Natural killer cell (primary cell): Measurements from ENCODE around the gene PTX4. TPM values are rescaled to one million over a fixed set of nuclear protein-coding genes. Genes with fewer than 3 reads are reported as not detected.

Experiments
- ATAC-seq, 3 donors: fragments of 150-1000 bp in 2 of 3; fragments of 200-7000 bp in 1 of 3; cut with Tn5 transposase; 1 replicate in 1 of 3; 2 replicates in 2 of 3; pipeline ENCODE4 v1.10.0; 2021; ENCODE audit warnings: mild to moderate bottlenecking in 2 of 3, moderate library complexity in 2 of 3
- DNase-seq, 2 donors: peaks; one replicate each; pipeline versions ENCODE4 v3.0.0 to v3.0.0-alpha.2; 2013 to 2021; ENCODE audit warnings: mixed read lengths in 1 of 2
- H3K27ac ChIP-seq: one replicate; pipeline ENCODE4 v1.5.1; 2013; ENCODE audit warnings: mild to moderate bottlenecking, low read length
- H3K27me3 ChIP-seq: one replicate; pipeline ENCODE4 v1.6.1; 2013; ENCODE audit warnings: low read length; ENCODE audit not compliant: control insufficient read depth, insufficient read depth
- H3K36me3 ChIP-seq: one replicate; pipeline ENCODE4 v1.6.1; 2013; ENCODE audit warnings: low read length; ENCODE audit not compliant: control insufficient read depth, insufficient read depth
- H3K4me1 ChIP-seq: one replicate; pipeline ENCODE4 v1.6.1; 2013; ENCODE audit warnings: low read length; ENCODE audit not compliant: control insufficient read depth, insufficient read depth
- H3K4me3 ChIP-seq: one replicate; pipeline ENCODE4 v1.5.1; 2013; ENCODE audit warnings: low read length
- H3K9me3 ChIP-seq: one replicate; pipeline ENCODE4 v1.6.1; 2013; ENCODE audit warnings: low read length; ENCODE audit not compliant: control insufficient read depth, insufficient read depth
- H3K27ac Mint-ChIP-seq, 2 donors: one replicate each; pipeline ENCODE4 v1.8.0; 2022; ENCODE audit warnings: mild to moderate bottlenecking in 2 of 2, mixed read lengths in 2 of 2, moderate library complexity in 1 of 2
- H3K27me3 Mint-ChIP-seq, 2 donors: one replicate each; pipeline ENCODE4 v1.8.0; 2022; ENCODE audit warnings: low read depth in 2 of 2, mixed read lengths in 2 of 2
- H3K36me3 Mint-ChIP-seq: one replicate; pipeline ENCODE4 v1.8.0; 2022; ENCODE audit warnings: mixed read lengths
- H3K4me1 Mint-ChIP-seq, 2 donors: one replicate each; pipeline ENCODE4 v1.8.0; 2022; ENCODE audit warnings: mixed read lengths in 2 of 2
- H3K4me3 Mint-ChIP-seq: one replicate; pipeline ENCODE4 v1.8.0; 2022; ENCODE audit warnings: mild to moderate bottlenecking, moderate library complexity, mixed read lengths
- H3K9me3 Mint-ChIP-seq, 2 donors: one replicate each; pipeline ENCODE4 v1.8.0; 2022; ENCODE audit warnings: mixed read lengths in 2 of 2
- CTCF ChIP-seq: fragments of 200-600 bp; IDR thresholded peaks from one replicate; pipeline ENCODE4 v1.8.0; 2022; ENCODE audit warnings: antibody characterized with exemption
- WGBS: methylation state at CpG from one replicate; pipeline ENCODE4 v1.1.7; 2013; ENCODE audit warnings: missing lambda C conversion rate; ENCODE audit not compliant: insufficient coverage; 5-methylcytosine and 5-hydroxymethylcytosine counted together
- intact Hi-C: fragments of 100-400 bp; cut with micrococcal nuclease; formaldehyde crosslinking; loops from one replicate; pipeline ENCODE4 v1.14.2; 2022
- total RNA-seq, 4 donors: library from RNA; stranded (reverse); fragments of 120-200 nt in 1 of 4; gene quantifications; one replicate each; pipeline versions ENCODE4 v1.2.3 to v1.2.4, GENCODE V29; 2013 to 2022

Gene PTX4
- total RNA-seq, 3 donors from 2014 or later (not counting 1 experiment from before 2014, with no cell fraction given) = 0.31 TPM; not detected in 2

- Histone ChIP-seq H3K4me1 (peaks cover 9% of the 10 kb centered on the region), H3K4me3 (no peak overlapping the region), H3K9me3 (no peaks in the 10 kb centered on the region), H3K36me3 (peaks cover 48% of the 10 kb centered on the region), H3K27me3 (no peaks in the 10 kb centered on the region), H3K27ac (no peak overlapping the region)
- no peak for ATAC-seq
- intact Hi-C loops = no loop called here
- H3K4me1 Mint-ChIP-seq = peaks cover 0 to 10% of the 10 kb centered on the region in 2 donors
- 90% methylated on average over 17 of the region's 17 CpGs for WGBS
- no peaks in the 10 kb centered on the region for H3K36me3 Mint-ChIP-seq
- no peak overlapping the region for H3K27ac Mint-ChIP-seq
- H3K27me3 Mint-ChIP-seq = no peaks in the 10 kb centered on the region
- no peak overlapping the region for H3K4me3 Mint-ChIP-seq
- TF ChIP-seq CTCF = no peak
- H3K9me3 Mint-ChIP-seq = no peaks in the 10 kb centered on the region
- DNase-seq = no peak
These were observed 34.2 kb downstream of the PTX4 start for GRCh38 chr16:1454561-1454960.

- H3K27me3 Mint-ChIP-seq = no peaks in the 10 kb centered on the region
- H3K9me3 Mint-ChIP-seq = no peaks in the 10 kb centered on the region
- H3K36me3 ChIP-seq = peaks cover 54% of the 10 kb centered on the region
- intact Hi-C loops = no loop called here
- H3K36me3 Mint-ChIP-seq = no peaks in the 10 kb centered on the region
- H3K27me3 ChIP-seq = no peaks in the 10 kb centered on the region
- peaks cover 5% of the 10 kb centered on the region for H3K4me1 ChIP-seq
- no peak overlapping the region for H3K4me3 Mint-ChIP-seq
- DNase-seq (no peak), ATAC-seq (no peak)
- 98% methylated on average over 19 of the region's 19 CpGs for WGBS
- H3K27ac Mint-ChIP-seq = no peak overlapping the region
- no peak for TF ChIP-seq CTCF
- H3K4me3 ChIP-seq = no peak overlapping the region
- peaks cover 0 to 10% of the 10 kb centered on the region in 2 donors for H3K4me1 Mint-ChIP-seq
- no peak overlapping the region for H3K27ac ChIP-seq
- H3K9me3 ChIP-seq = no peaks in the 10 kb centered on the region
These were observed 35.4 kb downstream of the PTX4 start for GRCh38 chr16:1453316-1453715.

- no peak for DNase-seq
These were observed 36.2 kb downstream of the PTX4 start for GRCh38 chr16:1452530-1452929.

More at GRCh38 chr16:1452530-1452929, 36.2 kb downstream of the PTX4 start:
- ATAC-seq = no peak
- H3K27me3 Mint-ChIP-seq = no peaks in the 10 kb centered on the region
- no peaks in the 10 kb centered on the region for H3K36me3 Mint-ChIP-seq
- no peak overlapping the region for H3K27ac Mint-ChIP-seq
- Histone ChIP-seq H3K4me1 (no peaks in the 10 kb centered on the region), H3K4me3 (no peak overlapping the region), H3K36me3 (peaks cover 52% of the 10 kb centered on the region), H3K27ac (no peak overlapping the region), H3K9me3 (no peaks in the 10 kb centered on the region), H3K27me3 (no peaks in the 10 kb centered on the region)
- no peaks in the 10 kb centered on the region for H3K9me3 Mint-ChIP-seq
- intact Hi-C loops = no loop called here
- peaks cover 0 to 10% of the 10 kb centered on the region in 2 donors for H3K4me1 Mint-ChIP-seq
- WGBS = 97% methylated on average over 20 of the region's 20 CpGs
- no peak overlapping the region for H3K4me3 Mint-ChIP-seq
- TF ChIP-seq CTCF = no peak
